ENCODE measurements around the gene DTX3. TPM values are rescaled to one million over a fixed set of nuclear protein-coding genes. Genes with fewer than 3 reads are reported as not detected.
"Not testable (repeated sequence)": the region's sequence is repeated elsewhere in the genome, so short reads cannot be mapped to it uniquely, and the experiment has no call there.

DTX3 gene
- total RNA-seq, 1 donor from 2014 or later = 21.4 TPM

GRCh38 chr12:57645990-57646658 is 41.5 kb downstream of the DTX3 start:
- intact Hi-C loops (cut with micrococcal nuclease); DNase-seq; ATAC-seq: not testable (repeated sequence)

- ATAC-seq; intact Hi-C loops (cut with micrococcal nuclease): not testable (repeated sequence)
These were observed 42.0 kb downstream of the DTX3 start for GRCh38 chr12:57646659-57647049.

GRCh38 chr12:57654042-57654441 is 49.4 kb downstream of the DTX3 start:
- DNase-seq (no peak), ATAC-seq (no peak)
- intact Hi-C loops (cut with micrococcal nuclease) = no loop called here

More at GRCh38 chr12:57646659-57647049, 42.0 kb downstream of the DTX3 start:
- not testable (repeated sequence) for DNase-seq

DNA sequence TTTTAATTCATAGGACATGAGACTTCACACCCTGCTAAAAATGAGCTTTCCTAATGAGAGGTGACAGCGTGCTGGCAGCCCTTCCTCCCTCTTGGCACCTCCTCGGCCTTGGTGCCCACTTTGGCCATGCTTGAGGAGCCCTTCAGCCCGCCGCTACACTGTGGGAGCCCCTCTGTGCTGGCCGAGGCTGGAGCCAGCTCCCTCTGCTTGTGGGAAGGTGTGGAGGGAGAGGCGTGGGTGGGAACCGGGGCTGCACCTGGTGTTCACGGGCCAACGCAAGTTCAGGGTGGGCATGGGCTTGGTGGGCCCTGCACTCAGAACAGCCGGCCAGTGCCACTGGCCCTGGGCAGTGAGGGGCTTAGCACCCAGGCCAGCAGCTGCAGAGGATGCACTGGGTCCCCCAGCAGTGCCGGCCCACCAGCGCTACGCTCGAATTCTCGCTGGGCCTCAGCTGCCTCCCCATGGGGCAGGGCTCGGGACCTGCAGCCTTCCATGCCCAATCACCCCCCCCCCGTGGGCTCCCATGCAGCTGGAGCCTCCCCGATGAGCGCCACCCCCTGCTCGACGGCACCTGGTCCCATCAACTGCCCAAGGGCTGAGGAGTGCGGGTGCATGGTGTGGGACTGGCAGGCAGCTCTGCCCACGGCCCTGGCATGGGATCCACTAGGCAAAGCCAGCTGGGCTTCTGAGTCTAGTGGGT is 51.1 kb downstream of the DTX3 start:
- DNase-seq (no peak), ATAC-seq (no peak)

GRCh38 chr12:57656408-57656807 is 51.8 kb downstream of the DTX3 start:
- ATAC-seq; intact Hi-C loops (cut with micrococcal nuclease); DNase-seq: not testable (repeated sequence)

More for the DNA sequence above, 51.1 kb downstream of the DTX3 start:
- intact Hi-C loops (cut with micrococcal nuclease) = no loop called here

- intact Hi-C loops (cut with micrococcal nuclease) = no loop called here
- DNase-seq (no peak), ATAC-seq (no peak)
These were observed 53.1 kb downstream of the DTX3 start for GRCh38 chr12:57657744-57658143.

- DNase-seq = no peak
- no peak for ATAC-seq
- intact Hi-C loops (cut with micrococcal nuclease) = no loop called here
These were observed 54.3 kb downstream of the DTX3 start for GRCh38 chr12:57658890-57659289.

Other genes starting within 250 kb of the DTX3 start
- gene R3HDM2, start 173.8 kb upstream of the DTX3 start, total RNA-seq = 54.4 TPM
- gene INHBC, start 170.0 kb upstream of the DTX3 start, total RNA-seq = not detected
- gene INHBE, start 149.5 kb upstream of the DTX3 start, total RNA-seq = not detected
- 0.37 TPM for gene GLI1, start 145.0 kb upstream of the DTX3 start, total RNA-seq
- gene ARHGAP9, start 125.0 kb upstream of the DTX3 start, total RNA-seq = 5.7 TPM
- gene MARS1, start 116.8 kb upstream of the DTX3 start, total RNA-seq = 72.7 TPM
- 22.2 TPM for gene DDIT3, start 84.3 kb upstream of the DTX3 start, total RNA-seq
- 35.2 TPM for gene MBD6, start 82.0 kb upstream of the DTX3 start, total RNA-seq
- gene DCTN2, start 57.6 kb upstream of the DTX3 start, total RNA-seq = 89.2 TPM
- 0.12 TPM for gene KIF5A, start 54.8 kb upstream of the DTX3 start, total RNA-seq
- gene PIP4K2C, start 13.6 kb upstream of the DTX3 start, total RNA-seq = 11.9 TPM
- gene ARHGEF25, start 6.6 kb downstream of the DTX3 start, total RNA-seq = 11.9 TPM
- 5.1 TPM for gene B4GALNT1, start 28.4 kb downstream of the DTX3 start, total RNA-seq
- 104 TPM for gene OS9, start 89.3 kb downstream of the DTX3 start, total RNA-seq
- gene AGAP2, start 133.9 kb downstream of the DTX3 start, total RNA-seq = 7.5 TPM
- 32.8 TPM for gene TSPAN31, start 140.2 kb downstream of the DTX3 start, total RNA-seq
- gene CDK4, start 147.5 kb downstream of the DTX3 start, total RNA-seq = 42.1 TPM
- gene MARCHF9, start 150.3 kb downstream of the DTX3 start, total RNA-seq = 15.6 TPM
- gene CYP27B1, start 162.3 kb downstream of the DTX3 start, total RNA-seq = not detected
- gene METTL1, start 167.3 kb downstream of the DTX3 start, total RNA-seq = 7.5 TPM
- gene EEF1AKMT3, start 167.8 kb downstream of the DTX3 start, total RNA-seq = 1.6 TPM
- gene TSFM, start 178.0 kb downstream of the DTX3 start, total RNA-seq = 52.4 TPM
- gene AVIL, start 213.9 kb downstream of the DTX3 start, total RNA-seq = 2.4 TPM
- 104 TPM for gene CTDSP2, start 241.9 kb downstream of the DTX3 start, total RNA-seq